ENCODE data around the gene DENND4B.
"Not testable (repeated sequence)": the region's sequence is repeated elsewhere in the genome, so short reads cannot be mapped to it uniquely, and the experiment has no call there.

Gene DENND4B

GRCh38 chr1:153928245-153928644, 18.3 kb downstream of the DENND4B start:
- DNase-seq (ENCODE audit: low spot score): no peak

- DNase-seq (ENCODE audit: low spot score): no peak
These were observed 20.1 kb downstream of the DENND4B start for GRCh38 chr1:153926405-153926804.

- DNase-seq (ENCODE audit: low spot score): peak; percentile 100
These were observed 23.3 kb downstream of the DENND4B start, which contains the start of gene GATAD2B for GRCh38 chr1:153922972-153923925. Gene GATAD2B, minus strand, starts transcription at chr1:153922972. Its CDS starts 94,625 bp downstream, at chr1:153828347.

- peak; percentile 84 for DNase-seq (ENCODE audit: low spot score)
These were observed 24.2 kb downstream of the DENND4B start for GRCh38 chr1:153922076-153922971.

GRCh38 chr1:153921803-153922075, 24.8 kb downstream of the DENND4B start:
- DNase-seq (ENCODE audit: low spot score): peak; percentile 43

- DNase-seq (ENCODE audit: low spot score): no peak
These were observed 25.3 kb downstream of the DENND4B start for GRCh38 chr1:153921080-153921802.

GRCh38 chr1:153919876-153920852, 26.4 kb downstream of the DENND4B start:
- peak; percentile 63 for DNase-seq (ENCODE audit: low spot score)

- DNase-seq (ENCODE audit: low spot score): no peak
These were observed 30.2 kb downstream of the DENND4B start for GRCh38 chr1:153916297-153916696.

GRCh38 chr1:153912349-153912748, 34.2 kb downstream of the DENND4B start:
- DNase-seq (ENCODE audit: low spot score): no peak

- DNase-seq (ENCODE audit: low spot score): not testable (repeated sequence)
These were observed 36.0 kb downstream of the DENND4B start for GRCh38 chr1:153910560-153910959.

- DNase-seq (ENCODE audit: low spot score): no peak
These were observed 38.4 kb downstream of the DENND4B start for GRCh38 chr1:153908071-153908470.

GRCh38 chr1:153907134-153907533, 39.4 kb downstream of the DENND4B start:
- DNase-seq (ENCODE audit: low spot score): no peak

GRCh38 chr1:153906396-153906795, 40.1 kb downstream of the DENND4B start:
- no peak for DNase-seq (ENCODE audit: low spot score)

- DNase-seq (ENCODE audit: low spot score): not testable (repeated sequence)
These were observed 40.6 kb downstream of the DENND4B start for GRCh38 chr1:153905908-153906307.

- no peak for DNase-seq (ENCODE audit: low spot score)
These were observed 42.6 kb downstream of the DENND4B start for GRCh38 chr1:153903841-153904455.

- DNase-seq (ENCODE audit: low spot score): no peak
These were observed 47.0 kb downstream of the DENND4B start for GRCh38 chr1:153899509-153899908.

GRCh38 chr1:153895866-153896265, 50.7 kb downstream of the DENND4B start:
- DNase-seq (ENCODE audit: low spot score): not testable (repeated sequence)

GRCh38 chr1:153891042-153891441, 55.5 kb downstream of the DENND4B start:
- not testable (repeated sequence) for DNase-seq (ENCODE audit: low spot score)

GRCh38 chr1:153888533-153888932, 58.0 kb downstream of the DENND4B start:
- no peak for DNase-seq (ENCODE audit: low spot score)

- DNase-seq (ENCODE audit: low spot score): no peak
These were observed 60.4 kb downstream of the DENND4B start for GRCh38 chr1:153886127-153886526.

Measured in RKO (cell line).